Measurements from ENCODE around the gene DCN.
"Not testable (repeated sequence)": the region's sequence is repeated elsewhere in the genome, so short reads cannot be mapped to it uniquely, and the experiment has no call there.

The DCN gene, protein sequence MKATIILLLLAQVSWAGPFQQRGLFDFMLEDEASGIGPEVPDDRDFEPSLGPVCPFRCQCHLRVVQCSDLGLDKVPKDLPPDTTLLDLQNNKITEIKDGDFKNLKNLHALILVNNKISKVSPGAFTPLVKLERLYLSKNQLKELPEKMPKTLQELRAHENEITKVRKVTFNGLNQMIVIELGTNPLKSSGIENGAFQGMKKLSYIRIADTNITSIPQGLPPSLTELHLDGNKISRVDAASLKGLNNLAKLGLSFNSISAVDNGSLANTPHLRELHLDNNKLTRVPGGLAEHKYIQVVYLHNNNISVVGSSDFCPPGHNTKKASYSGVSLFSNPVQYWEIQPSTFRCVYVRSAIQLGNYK

DNA sequence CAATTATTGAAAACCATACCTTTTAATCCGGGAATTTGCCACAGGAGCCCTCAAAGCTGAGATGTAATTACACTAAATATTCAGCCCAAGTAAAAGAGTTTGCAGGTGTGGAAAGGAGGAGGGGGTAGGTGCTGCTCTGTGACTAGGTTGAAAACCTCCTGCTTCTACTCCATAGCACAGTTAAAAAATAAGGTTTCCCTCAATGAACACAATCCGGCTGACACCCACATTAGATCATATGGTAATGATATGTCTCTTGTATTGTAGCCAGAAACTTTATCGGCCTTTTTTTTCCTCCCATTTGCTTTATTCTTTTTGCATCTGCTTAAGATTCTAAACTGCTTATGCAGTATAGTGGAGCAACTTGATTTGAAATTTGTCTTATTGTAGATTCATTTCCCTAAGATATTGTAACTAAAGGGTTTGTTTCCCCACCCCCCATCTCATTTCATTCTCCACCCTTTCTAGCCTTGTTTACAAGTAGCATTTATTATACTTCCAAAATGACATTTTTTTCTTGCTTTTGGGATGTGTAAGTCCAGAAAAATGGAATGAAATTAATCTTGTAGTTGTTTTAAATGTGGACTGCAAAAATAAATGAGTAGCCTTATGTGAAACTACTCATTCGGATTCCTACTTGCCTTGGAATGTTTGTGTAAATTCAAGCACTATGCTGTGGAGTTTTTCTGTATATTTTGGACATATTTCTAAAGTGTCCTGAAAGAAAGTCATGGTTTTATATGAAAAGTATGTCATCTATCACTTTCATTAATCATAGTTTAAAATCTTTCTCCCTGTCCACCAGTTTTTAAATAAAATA, at the start of gene DCN:
Gene DCN, minus strand, starts transcription at position 182 of the 820 bp plus-strand sequence. CDS start 4,265 bp downstream, outside the sequence.
- DNase-seq: no peak

DNA sequence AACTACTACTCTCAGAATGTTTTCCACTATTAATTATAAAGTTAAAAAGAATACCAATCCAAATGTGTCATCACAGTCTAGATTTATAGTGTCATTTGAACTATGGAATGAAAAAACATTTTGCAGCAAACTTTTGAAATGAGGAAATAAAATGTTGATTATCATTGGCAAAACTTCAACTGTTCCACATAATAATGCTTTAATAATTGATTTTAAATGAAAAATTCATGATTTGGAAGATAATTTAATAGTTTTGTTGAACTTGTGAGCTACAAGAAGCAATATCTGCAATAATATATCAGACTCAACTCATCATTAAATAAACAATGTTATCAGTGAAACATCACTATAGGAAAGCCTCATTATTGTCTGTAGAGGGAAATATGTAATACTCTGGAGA, 48.2 kb upstream of the DCN start:
- DNase-seq: no peak

DNA sequence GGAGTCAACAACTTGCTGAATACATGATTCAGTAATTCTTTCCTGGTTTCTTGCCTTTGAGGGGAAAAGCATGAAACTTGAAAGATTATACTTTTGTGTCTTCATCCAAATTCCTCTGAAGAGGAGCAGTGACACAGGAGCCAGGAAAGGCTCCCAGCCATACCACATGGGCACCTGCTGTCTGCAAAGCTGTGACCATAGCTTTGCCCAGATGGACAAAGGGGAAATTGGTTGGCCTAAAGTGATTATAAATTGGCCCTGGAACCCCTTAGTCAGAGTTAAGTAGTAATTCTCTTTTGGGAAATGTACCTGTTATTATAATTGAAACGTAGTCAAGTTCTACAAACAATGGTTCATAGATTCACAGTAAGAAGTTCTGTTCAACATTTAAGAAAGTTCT, 44.3 kb upstream of the DCN start:
- no peak for DNase-seq

DNA sequence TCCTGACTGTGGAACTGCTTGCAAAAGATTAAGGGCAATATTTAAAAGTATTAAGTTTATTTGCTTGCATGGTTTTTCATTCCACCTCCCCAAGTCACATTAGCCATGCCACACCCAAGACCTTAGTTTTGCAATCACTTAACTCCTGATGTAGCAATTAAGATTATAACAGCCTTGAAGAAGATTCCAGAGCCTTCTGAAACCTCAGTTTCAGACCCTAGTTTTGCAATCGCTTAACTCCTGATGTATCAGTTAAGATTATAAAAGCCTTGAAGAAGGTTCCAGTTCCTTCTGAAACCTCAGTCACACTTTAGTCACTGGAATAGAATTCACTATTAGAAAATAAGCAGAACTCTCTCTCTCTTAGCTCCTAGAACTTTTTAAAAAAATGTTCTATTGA, 42.7 kb upstream of the DCN start:
- no peak for DNase-seq

DNA sequence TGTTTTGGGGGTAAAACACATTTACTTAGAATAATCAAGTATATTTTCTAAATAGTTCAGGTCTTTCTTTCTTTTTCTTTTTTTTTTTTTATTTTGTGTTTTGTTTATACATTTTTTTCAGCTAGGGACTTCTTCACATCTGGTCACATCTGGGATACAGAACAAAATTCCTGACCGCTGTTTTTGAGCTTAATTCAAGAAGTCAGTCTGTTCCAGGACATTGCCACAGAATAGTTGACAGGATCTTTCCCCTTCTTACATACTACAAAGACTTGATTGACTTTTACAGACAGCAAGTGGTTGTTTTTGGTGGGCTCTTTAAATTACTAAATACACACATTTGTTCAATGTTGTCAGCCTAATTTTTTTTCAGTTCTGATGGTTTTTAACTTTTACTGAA, 41.8 kb upstream of the DCN start:
- no peak for DNase-seq

DNA sequence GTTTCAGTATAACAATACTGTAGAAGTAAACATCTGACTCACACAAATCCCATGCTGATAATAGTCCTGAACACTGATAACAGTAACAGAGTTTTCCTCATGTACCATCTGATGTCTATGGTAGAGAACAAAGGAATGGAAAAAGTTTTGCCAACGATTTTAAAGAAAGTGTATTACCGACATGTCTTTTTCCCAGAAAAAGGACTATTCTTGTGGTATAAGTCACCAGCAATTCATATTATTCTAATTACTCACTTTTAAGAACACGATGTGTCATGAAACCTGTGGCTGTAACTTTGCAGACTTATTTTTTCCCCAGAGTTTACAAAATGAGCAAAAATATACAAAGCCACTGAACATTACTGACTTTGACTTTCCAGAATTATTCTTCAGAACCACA, 40.1 kb upstream of the DCN start:
- DNase-seq: no peak

DNA sequence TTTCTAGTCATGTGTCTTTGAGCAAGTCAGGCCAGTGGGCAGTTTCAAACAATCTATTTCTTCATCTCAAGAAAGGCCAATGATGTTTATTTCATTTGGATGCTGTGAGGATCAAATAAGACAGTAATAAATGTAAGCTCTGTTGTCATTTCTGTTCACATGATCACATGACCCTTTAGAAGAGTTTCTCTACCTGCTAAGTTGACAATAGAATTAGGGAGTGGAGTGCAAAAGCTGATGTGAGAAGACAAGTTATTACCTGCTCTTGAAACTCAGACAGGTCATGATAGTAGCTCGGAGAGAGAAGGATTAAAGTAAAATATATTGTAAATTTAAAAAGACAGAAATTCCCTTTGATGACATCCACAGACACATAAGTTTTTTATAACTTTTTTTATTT, 37.3 kb upstream of the DCN start:
- DNase-seq: no peak

DNA sequence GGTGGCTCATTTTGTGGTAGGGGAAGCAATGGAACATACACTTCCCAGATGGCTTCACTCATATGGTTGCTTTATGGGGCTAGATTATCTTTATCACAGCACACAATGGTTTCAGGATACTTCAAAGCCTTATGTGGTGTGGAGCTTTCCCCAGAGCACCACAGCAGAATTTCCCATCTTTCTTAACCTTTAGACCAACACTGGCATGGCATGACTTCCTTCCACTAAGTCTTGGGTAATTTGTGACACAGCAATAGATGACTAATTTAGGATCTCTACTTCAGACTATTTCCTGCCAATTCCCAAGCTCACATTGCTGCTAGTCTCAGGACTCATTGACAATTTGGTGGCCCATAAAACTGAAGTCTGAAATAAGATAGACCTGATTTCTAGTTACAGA, 36.9 kb upstream of the DCN start:
- DNase-seq: no peak

DNA sequence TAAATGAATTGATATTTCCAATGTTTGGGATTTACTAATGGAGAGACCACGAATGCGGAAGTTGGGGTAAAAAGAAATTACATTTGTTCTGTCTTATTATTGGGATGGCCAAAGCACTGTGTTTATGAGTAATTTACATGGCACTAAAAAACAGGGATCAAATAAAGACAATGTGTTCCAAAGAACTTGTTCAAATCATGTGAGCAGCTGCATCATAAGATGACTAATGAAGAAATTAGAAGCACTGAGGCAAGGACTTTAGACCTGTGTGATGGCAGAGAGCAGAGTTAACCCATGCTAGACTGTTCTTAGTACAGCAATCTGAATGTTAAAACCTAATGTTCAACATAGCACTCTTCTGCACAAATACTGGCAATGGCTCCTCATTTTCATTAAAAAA, 34.3 kb upstream of the DCN start:
- DNase-seq: no peak

DNA sequence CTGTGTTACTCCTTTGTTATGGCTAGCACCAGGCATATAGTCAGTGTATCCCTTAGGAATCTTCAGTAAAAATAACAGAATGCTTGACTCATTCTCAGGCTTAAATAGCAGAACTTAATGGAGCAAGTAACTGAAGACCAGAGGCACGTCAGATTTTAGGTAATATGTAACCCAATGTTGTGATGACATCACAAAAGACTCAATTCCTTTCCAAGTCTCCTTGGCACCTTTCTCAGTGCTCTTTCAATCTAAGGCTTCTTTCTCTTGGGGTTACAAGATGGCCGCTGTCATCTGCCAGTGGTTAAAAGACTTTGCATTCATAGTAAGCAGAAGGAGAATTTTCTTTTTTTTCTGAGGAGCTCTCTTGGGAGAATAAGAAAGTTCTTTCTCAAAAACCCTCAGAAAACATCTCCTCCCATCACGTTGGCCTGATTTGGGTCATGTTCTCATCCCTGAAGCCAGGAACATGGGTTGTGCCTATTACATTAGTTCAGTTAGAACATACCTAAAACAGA, 33.4 kb upstream of the DCN start:
- no peak for DNase-seq

DNA sequence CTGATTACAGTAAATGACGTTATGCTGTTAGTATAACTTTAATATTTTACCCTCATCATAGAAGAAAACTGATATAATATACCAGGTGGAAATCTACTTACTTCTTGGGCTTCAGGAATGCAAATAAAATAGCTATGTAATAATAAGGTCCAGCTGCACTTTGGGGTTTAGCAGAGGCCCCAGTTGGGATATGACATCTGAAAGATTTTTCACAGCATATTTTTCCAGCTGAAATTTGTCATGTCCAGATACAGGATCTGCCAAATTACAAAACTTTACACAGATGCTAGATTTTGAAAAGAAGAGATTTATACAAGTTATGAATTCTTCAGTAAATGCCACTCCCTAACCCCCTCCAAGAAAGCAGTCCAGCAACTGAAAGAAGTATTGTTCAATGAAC, 29.2 kb upstream of the DCN start:
- DNase-seq: no peak

DNA sequence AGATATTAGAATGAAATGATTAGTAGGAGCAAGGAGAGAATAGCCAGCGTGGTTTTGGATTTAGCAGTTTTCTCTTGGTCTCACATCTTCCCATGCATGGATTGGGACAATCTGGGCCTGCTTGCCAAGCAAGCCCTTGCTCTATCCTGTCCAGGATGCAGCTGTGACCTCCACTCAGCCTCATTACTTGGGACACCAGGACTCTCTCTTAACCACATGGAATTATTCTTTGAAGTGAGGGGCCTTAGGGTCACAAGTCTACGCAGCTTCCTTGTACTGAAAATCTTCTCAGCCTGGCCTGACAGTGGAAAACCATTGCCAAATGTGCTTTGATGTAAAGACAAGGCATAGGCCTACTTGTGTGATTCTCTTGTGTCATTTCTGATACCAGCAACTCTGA, 28.0 kb upstream of the DCN start:
- DNase-seq: no peak

DNA sequence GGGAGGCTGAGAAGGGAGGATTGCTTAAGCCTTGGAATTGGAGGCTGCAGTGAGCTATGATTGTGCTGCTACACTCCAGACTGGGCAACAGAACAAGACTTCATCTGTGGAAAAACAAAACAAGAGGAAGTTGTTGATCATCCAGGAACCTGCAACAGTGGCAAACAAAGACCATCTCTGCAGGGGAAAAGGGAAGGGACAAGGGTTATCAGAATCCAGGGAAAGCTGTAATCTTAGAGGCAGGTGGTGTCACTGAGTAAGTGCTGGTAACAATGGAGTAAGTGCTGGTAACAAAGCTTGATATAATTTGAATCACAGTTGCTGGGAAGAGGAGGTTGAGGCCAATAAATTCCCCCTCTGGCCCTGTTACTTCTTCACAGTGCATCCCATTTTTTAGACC, 27.5 kb upstream of the DCN start:
- no peak for DNase-seq

DNA sequence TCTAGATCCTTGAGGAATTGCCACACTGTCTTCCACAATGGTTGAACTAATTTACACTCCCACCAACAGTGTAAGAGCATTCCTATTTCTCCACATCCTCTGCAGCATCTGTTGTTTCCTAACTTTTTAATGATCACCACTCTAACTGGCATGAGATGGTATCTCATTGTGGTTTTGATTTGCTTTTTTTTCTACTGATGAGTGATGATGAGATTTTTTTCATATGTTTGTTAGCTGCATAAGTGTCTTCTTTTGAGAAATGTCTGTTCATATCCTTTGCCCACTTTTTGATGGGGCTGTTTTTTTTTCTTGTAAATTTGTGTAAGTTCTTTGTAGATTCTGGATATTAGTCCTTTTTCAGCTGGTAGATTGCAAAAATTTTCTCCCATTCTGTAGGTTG, 24.7 kb upstream of the DCN start:
- not testable (repeated sequence) for DNase-seq

DNA sequence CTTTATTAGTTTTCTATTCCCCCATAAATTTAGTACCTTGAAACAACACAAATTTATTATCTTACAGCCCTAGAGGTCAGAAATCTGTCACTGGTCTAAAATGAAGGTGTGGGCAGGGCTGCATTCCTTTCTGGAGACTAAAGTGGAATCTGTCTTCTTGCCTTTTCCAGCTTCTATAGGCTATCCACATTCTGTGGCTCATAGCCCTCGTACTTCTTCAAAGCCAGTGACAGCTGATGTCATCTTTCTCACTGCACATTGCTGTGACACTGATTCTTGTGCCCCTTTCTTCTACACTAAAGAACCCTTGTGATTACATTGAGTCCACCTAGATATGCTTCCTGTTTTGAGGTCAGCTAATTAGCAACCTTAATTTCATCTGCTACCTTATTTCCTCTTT, 23.2 kb upstream of the DCN start:
- DNase-seq: no peak

DNA sequence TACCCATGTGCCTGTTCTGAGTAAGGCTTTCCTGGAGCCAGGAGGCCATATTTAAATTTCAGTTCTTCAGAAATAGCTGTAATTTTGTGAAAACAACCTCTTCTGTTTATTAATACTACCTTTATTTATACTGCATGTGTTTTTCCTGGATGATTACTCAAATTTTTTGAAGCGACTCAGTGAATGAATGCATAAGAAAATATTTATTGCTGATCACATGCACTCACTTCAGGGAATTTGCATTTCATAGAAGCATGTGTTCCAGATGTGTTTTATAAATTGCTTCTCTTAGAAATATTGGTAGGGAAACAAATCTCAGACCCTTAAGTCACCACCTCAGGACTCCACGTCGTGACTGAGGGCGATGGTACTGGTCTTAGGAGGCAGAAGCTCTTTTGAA, 21.8 kb upstream of the DCN start:
- DNase-seq: no peak

DNA sequence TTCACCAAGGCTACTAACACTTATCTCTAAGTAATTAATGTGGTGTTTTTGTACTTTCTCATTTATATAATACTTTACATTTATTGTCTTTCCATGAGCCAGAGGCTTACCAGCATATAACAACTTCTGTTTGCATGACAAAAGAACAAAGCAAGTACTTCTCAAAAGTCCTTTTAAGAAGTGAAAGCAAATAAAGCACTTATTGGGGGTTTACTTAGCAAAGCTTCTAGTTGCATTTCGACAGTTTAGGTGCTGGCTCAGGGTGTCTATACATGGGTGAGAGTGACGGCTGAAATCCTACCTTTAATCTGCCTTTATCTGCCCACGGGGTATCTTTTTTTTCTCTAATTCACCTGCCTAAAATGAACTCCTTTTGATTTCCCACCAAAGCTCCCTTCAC, 21.0 kb upstream of the DCN start:
- DNase-seq: no peak

DNA sequence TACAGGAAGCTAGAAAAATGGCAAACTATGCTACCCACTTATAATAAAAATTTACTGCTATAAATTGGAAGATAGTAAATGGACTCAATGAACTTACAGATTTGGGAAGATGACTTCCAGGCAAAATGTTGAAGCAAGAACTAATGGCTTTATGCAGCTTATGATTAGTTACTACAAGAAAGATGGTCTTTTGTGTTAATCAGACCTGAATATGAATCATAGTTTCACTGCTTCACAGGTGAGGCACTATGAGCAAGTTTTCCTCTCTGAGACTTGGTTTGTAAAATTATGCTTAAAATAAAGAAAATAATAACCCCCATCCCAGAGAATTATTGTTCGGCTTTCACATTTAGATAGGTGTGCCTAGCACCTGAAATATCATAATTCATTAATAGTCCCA, 19.8 kb upstream of the DCN start:
- no peak for DNase-seq

DNA sequence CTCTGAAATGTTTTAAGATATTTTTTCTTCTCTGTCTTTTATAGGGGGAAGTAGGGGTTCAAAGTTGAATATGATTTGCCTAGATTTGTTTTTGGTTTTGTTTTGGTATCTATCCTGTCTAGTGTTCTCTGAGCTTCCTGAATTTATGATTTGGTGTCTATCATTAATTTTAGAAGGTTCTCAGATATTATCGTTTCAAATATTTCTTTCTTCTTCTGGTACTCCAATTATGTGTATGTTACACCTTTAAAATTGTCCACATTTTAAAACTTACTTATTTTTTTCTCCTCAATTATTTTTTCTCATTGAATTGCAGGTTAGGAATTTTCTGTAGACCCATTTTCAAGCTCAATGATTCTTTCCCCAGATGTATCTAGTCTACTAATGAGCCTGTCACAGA, 13.8 kb upstream of the DCN start:
- no peak for DNase-seq

DNA sequence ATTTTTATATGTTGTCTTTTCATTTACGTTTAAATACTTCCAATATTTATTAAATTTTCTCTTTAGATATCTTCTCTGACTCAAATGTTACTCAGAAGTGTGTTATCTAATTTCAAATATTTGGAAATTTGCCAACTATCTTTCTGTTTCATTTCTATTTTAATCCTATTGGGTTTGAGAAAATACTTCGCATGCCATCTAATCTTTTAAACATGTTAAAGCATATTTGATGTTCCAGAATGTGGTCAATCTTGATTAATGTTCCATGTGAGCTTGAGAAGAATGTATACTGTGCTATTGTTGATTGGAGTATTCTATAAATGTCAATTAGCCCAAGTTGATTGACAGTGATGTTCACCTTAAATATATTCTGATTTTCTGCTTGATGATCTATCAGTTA, 11.9 kb upstream of the DCN start:
- no peak for DNase-seq

DNA sequence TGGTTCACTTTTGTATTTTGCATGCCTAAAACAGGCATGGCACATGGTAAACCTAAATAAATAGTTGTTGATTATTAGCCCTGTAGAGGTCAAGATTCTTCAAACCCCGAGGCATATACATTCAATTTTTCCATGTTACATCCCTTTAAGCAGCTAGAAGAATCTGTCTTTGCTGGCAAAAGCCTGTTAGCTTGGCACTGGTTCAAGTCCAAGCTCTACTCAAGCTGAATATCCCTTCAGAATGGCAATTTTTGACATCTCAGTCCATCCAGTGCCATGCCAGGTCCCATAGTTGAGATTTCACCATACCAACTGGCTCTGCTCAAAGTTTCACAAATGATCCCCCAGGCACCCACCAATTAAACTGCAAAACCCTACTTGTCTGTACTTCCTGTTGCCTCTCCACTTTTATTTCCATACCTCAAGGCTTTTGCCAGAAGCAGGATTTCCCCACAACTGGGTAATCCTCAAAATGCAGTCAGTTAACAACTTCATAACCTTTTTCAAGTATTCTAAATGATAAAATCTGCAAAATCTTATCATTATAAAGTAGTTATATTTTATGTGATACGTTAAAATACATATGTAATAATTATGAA, 9.0 kb upstream of the DCN start:
- no peak for DNase-seq

DNA sequence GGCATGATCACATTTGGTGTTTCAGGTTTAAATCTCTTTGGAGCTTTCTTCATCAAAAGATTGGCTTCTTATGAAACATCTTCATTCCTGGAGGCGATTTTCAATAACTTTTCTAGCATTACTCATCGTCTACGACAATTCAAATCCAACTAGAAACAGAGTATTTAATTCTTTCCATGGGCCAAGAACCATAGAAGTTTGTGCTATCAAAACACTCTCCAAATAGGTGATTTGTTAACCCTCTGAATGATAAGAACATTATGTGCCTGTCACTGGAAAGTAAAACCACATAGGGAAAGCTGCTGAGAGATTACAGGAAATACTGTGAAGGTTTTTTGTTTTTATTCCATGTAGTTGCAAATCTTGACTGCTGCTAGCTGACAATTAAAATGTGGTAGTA, 6.9 kb upstream of the DCN start:
- no peak for DNase-seq

DNA sequence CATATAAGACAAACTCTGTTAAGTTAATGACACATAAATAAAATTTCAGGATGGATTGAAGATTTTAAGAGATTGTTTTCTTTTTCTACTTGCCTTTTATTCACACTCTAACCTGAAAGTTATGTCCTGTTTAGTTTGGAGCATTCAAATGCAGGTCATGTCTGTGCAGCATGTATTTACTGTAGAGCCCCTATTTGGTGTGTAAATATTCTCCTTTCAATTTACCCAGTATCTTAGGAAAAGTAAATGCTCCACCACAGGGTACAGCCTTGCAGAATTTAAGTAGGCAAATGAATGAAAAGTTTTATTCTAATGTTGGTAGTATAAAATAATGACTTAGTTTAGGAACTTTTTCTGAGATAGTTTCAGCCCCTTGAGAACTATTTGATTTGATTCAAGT, 6.2 kb upstream of the DCN start:
- no peak for DNase-seq

DNA sequence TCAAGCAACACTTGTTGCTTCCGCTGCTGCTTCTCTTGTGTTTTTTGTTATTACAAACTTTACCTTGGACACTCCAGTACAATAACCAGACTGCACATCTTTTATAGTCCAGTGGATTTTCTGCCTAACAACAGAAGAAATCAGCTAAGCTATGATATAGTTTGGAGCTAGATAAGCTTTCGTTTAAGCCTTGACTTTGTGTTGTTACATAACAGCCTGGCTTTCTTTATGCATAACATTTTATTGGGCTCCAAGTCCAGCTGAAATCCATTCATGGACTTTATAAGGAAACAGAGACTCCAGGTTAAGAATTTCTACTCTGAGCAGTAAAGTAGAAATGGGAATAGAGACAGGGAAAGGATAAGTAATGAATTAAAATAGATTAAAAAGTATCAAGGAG, 3.5 kb upstream of the DCN start:
- DNase-seq: no peak

Measured in cerebellar nuclear complex (tissue), 1 donor.